HUDEP-2 (cell line): ENCODE results near the gene MAP3K4.

Experiments used
- DNase-seq, 76 experiments: peaks; one replicate each; lab custom pipeline; 2025; ENCODE audit not compliant: unreplicated experiment in 76 of 76; lab: John Stamatoyannopoulos, UW

MAP3K4 gene

GRCh38 chr6:161031721-161032495, 40.3 kb downstream of the MAP3K4 start:
- no peak for DNase-seq

DNA sequence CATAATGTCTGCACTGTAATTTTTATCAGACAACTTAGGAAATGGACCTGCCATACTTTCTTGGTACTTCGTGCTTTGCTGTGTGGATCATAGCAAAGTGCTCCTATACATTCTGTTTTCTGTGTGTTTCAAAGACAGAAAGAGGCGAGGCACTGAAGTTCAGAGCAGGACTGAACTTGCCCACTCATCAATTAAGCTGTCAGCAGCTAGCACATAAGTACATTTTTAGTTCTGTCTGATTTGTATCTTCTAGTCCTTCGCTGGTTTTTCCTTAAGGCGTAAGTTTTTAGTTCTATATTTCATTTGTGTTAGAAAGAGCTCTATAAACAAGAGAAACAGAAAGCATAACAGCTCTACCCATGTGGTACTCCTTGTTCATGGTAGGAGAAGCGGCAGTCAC, 42.1 kb downstream of the MAP3K4 start:
- no peak for DNase-seq

- no peak for DNase-seq
Measured at GRCh38 chr6:161035182-161035980, 43.8 kb downstream of the MAP3K4 start.

DNA sequence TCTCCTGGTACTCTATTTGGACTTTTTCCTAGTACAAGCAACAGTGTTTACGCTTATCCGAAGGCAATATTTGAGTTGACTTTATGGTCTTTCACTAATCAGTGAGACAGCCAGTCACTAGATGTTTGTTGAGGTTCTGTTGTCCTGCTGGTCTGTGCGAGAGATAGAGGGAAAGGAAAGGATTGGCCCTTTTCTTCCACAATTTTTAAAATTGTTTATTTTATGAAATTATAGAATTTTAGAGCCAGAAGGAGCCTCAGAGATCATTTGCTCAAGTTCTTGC, 44.4 kb downstream of the MAP3K4 start:
- DNase-seq = no peak

DNA sequence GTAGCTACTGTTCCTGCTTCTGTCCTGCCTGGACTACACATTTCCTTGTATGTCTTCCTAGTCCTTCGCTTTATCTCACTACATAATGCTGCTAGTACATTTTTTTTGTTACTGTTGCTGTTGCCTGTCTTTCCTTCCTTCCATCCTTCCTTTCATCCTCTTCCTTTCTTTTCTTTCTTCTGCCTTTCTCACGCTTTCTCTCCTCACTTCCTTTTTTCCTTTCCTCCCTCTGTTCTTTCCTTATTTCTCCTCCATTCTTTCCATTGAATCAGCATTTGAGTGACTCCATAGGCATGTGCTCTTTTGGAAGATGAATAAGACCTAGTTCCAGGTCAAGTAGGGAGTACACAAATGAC, 46.3 kb downstream of the MAP3K4 start:
- no peak for DNase-seq

DNA sequence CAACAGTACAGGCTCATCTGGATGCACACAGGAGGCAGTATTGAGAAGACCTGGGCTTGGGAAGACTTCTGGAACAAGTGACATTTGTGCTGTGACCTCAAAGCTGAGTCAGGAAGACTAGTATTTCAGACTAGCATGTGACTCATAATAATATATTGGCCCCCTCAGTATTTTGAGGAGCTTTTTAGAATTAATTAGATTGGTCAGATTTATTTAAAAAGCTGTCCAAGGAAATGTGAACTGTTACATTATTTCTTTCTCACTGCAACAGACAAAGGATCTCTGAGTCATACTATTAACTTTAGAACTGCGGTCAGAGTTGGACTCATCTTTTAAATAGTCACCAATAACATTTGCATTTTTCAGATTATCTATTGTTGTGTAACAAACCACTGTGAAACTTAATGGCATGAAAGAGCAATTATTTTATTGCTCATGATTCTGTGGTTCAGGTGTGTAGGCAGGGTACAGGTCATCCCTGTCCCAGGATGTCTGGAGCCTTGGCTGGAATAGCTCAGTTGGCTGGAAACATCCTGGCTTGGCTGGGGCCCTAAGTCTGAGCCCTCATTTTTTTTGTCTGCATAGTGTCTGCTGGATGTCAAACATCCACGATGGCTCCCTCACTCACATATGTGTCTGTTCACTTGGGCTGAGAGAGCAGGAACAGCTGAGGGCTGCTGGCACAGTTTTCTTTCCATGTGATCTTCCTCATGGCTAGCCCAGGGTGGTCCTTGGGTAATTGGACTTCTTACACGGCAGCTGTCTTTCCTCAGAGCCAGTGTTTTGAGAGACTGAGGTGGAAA, 46.9 kb downstream of the MAP3K4 start:
- DNase-seq = no peak

DNA sequence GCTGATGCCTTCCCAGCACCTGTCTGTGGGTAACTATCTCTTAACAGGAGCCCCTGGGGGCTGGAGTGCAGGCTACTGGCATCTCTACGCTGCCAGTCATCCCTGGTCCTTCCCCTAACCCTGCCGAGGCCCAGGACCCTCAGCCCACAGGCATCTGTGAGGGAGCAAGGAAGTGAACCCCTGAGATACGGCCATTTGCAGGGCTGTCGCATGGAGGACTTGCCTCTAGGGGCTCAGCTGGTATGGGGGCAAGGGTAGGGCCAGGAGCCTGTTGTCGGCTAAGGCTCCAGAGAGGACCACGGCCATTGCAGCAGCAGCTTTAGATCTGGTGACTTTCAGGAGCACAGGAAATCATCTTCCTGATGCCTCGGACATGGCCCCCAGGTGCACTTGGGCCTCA, 49.7 kb downstream of the MAP3K4 start:
- DNase-seq = no peak

DNA sequence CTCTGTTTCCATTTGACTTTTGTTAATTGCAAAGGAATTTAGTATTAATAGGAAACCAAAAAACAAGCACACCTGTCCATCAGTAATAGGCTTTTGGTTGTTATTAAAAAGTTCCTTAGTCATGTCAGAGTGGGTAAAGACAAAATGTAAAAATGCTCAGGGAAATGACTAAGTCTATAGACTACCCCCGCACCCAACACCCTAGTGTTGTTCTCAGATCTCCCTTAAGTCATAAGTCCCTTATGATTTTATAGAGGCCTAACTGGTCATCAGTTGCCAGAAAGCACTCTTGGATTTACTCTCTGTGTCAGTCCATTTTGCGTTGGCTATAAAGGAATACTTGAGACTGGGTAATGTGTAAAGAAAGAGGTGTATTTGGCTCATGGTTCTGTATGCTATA, 52.8 kb downstream of the MAP3K4 start:
- DNase-seq = no peak

GRCh38 chr6:161048641-161049040, 57.1 kb downstream of the MAP3K4 start:
- DNase-seq = no peak

DNA sequence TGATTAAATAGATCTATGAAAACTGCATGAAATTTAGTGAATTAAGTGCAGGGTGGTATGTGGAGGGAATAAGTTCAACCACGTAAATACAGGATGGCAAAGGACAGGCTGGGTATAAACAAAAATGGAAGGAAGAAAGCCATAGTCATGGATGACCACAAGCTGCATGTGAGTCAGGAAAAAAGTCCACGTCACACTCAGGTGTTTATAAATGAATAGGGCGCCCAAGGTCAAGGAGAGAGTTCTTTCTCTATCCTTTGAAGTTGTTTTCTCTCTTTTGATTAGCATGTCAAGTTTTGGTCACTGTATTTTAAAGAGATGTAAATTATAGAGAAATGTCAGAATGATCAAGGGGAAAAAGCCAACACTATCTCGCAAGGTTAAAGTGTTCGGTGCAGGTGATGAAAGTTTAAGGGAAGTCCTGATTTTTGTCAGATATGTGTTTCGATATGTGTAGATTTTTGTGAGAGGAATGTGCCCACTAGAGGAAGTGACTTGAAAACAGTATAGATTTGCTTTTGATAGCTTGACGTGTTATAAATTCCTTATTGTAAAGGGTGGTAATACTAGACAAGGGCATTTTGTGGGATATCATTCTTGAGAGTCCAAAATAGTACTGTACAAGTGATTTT, 58.7 kb downstream of the MAP3K4 start:
- DNase-seq = no peak

- peak in 18 of 76 experiments; percentile 6 to 40 (median 18) for DNase-seq
Measured at GRCh38 chr6:161053103-161053502, 61.5 kb downstream of the MAP3K4 start.

- no peak for DNase-seq
Measured at GRCh38 chr6:161054876-161055275, 63.3 kb downstream of the MAP3K4 start.

DNA sequence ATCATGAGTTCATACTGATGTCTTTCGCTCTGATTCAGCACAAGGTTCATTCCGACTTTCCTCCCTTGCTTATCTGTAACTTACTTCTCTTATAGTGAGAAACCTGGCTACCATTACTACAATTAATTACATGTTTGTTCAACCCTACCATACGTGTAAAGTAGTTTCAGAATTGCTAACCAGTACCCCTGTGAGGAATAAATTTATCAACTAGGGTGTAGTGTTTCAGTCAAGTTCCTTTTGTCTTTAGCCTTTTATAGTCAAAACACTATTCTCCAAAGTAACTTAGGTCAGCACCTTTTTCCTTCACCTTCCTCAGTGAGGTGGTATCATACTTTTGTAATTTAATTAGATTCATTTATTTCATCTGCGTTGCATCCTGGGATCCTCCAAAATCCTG, 64.9 kb downstream of the MAP3K4 start:
- no peak for DNase-seq

GRCh38 chr6:161057103-161058091, 65.8 kb downstream of the MAP3K4 start:
- no peak for DNase-seq

DNA sequence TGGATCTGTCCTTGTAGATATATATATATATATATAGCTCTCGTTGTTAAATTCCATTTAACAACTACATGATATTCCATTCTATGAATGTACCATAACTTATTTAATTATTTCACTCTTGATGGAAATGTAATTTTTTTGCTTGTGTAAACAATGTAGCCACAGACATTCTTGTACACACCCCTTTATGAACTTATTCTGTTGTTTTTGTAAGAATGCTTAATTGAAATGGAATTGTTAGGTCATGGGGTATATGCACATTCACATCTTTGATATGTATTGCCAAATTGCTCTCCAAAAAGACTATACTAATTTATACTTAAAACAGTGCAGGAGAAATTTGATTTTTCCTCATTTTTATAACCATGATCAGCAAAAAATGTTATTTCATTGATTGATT, 67.2 kb downstream of the MAP3K4 start:
- DNase-seq = no peak

DNA sequence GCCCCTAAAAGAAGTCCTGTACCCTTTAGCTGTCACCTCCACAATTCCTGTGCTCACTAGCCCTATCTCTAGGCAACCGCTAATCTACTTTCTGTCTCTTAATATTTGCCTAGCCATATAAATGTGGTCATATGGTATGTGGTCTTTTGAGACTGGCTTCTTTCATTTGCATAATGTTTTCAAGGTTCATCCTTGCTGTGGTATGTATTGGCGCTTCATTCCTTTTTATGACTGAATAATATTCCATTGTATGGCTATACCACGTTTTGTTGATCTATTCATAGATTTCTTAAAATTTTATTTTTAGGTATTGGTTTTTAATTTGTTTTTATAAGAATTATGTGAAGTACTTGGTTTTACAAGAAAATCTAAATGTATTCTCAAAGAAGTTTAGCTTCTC, 70.0 kb downstream of the MAP3K4 start:
- DNase-seq = no peak

DNA sequence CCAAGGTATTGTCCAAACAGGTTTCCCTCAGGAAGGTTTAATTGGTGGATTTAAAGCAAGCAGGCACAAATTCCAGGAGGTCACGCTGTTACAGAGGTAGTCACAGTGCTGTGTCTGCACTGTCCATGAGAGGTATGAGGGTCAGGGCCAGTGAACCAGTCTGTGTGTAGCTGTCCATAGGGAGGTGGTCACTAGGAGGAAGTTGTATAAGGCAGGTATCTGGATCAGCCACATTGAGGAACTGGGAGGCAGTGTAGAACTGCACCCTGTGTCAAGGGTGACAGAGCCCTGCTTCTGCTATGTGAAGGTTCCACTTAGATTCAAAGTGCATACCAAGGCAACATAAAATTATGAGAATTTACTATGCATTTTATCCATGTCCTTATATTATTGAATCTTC, 73.3 kb downstream of the MAP3K4 start:
- no peak for DNase-seq

GRCh38 chr6:161066511-161066910, 74.9 kb downstream of the MAP3K4 start:
- no peak for DNase-seq

- DNase-seq = no peak
Measured at GRCh38 chr6:161067749-161068148, 76.2 kb downstream of the MAP3K4 start.

GRCh38 chr6:161068321-161068741, 76.8 kb downstream of the MAP3K4 start:
- DNase-seq = no peak
